ENCODE measurements around the gene PGAP1. TPM values are rescaled to one million over a fixed set of nuclear protein-coding genes. Genes with fewer than 3 reads are reported as not detected.
"Not testable (repeated sequence)": the region's sequence is repeated elsewhere in the genome, so short reads cannot be mapped to it uniquely, and the experiment has no call there.

The PGAP1 gene
- total RNA-seq, 1 experiment from 2014 or later, result 3.5 TPM

DNA sequence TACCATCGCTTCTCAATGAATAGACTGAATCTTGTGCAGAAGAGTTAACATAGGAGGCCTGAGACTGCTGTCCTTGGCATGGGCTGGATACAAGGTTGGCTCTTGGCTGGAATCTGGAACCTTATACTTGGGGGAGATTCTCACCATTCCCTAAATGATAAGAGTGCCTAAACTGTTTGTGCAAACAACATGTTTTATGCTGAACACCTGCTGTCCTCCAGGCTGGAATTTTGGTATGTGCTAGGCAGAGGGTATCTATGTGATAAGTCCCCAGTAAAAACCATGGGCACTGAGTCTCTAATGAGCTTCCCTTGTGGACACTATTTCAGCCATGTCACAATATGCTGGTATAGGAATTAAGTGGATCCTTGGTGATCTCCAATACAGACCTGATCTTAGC, 12.8 kb downstream of the PGAP1 start:
- no peak for DNase-seq
- Histone ChIP-seq H3K79me2 (ENCODE audit: low read length) (no peaks in the 10 kb centered on the region), H3K27ac (ENCODE audit: low read length) (no peak overlapping the region), H3K4me3 (ENCODE audit: low read length) (no peak overlapping the region), H3K4me2 (ENCODE audit: low read length) (no peak overlapping the region), H3K36me3 (ENCODE audit: low read depth, low read length) (peaks cover 11% of the 10 kb centered on the region), H4K20me1 (ENCODE audit: low read length) (no peaks in the 10 kb centered on the region), H3K9ac (ENCODE audit: low read length) (no peak overlapping the region), H3K9me3 (ENCODE audit: low read length) (no peaks in the 10 kb centered on the region), H3K9me2 (replicated peaks; ENCODE audit: low read length) (no peaks in the 10 kb centered on the region), H3K4me1 (ENCODE audit: insufficient read depth, low read length) (no peaks in the 10 kb centered on the region), H2AFZ (ENCODE audit: low read length) (no peak overlapping the region), H3F3A (ENCODE audit: low read length, unreplicated experiment) (no peaks in the 10 kb centered on the region), H3K27me3 (ENCODE audit: low read length) (no peaks in the 10 kb centered on the region)
- POLR2A ChIA-PET (ENCODE audit: unreplicated experiment), result no interaction called here
- no peak for ATAC-seq
- no TSS peak for BruUV-seq (replicated peaks)
- CTCF ChIA-PET, result no interaction called here
- intact Hi-C loops (cut with micrococcal nuclease), result no loop called here
- TF ChIP-seq, protein P1, sequence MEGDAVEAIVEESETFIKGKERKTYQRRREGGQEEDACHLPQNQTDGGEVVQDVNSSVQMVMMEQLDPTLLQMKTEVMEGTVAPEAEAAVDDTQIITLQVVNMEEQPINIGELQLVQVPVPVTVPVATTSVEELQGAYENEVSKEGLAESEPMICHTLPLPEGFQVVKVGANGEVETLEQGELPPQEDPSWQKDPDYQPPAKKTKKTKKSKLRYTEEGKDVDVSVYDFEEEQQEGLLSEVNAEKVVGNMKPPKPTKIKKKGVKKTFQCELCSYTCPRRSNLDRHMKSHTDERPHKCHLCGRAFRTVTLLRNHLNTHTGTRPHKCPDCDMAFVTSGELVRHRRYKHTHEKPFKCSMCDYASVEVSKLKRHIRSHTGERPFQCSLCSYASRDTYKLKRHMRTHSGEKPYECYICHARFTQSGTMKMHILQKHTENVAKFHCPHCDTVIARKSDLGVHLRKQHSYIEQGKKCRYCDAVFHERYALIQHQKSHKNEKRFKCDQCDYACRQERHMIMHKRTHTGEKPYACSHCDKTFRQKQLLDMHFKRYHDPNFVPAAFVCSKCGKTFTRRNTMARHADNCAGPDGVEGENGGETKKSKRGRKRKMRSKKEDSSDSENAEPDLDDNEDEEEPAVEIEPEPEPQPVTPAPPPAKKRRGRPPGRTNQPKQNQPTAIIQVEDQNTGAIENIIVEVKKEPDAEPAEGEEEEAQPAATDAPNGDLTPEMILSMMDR (conservative IDR thresholded peaks at IDR 0.05; ENCODE audit: low read depth, low read length), result no peak
- no peak for TF ChIP-seq EZH2phosphoT487 (IDR thresholded peaks at IDR 0.05; ENCODE audit: borderline replicate concordance, low read length)

DNA sequence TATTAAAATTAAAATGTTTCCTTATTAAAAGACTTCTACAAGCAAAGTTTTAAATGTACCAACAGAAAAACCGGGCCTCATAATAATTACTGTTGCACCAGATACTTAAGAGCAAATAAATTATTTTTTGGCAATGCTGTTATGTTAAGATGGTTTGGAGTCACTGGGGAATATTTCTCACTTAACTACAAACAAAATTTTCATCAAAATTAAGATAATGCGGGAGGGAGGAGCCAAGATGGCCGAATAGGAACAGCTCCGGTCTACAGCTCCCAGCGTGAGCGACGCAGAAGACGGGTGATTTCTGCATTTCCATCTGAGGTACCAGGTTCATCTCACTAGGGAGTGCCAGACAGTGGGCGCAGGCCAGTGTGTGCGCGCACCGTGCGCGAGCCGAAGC, 21.1 kb downstream of the PGAP1 start:
- Histone ChIP-seq H2AFZ (ENCODE audit: low read length) (peak overlapping the region; percentile 18; the same call in 1 of the 2 replicates), H3K4me3 (ENCODE audit: low read length) (peak overlapping the region; percentile 54), H3K9ac (ENCODE audit: low read length) (peak overlapping the region; percentile 12; the same call in 1 of the 2 replicates), H3K27ac (ENCODE audit: low read length) (peak overlapping the region; percentile 25), H3K4me1 (ENCODE audit: insufficient read depth, low read length) (peaks cover 31% of the 10 kb centered on the region), H3K4me2 (ENCODE audit: low read length) (peak overlapping the region; percentile 62)
- DNase-seq; H3K9me3 ChIP-seq (ENCODE audit: low read length); H3K27me3 ChIP-seq (ENCODE audit: low read length); H3K36me3 ChIP-seq (ENCODE audit: low read depth, low read length); H4K20me1 ChIP-seq (ENCODE audit: low read length); POLR2A ChIA-PET (ENCODE audit: unreplicated experiment); CTCF ChIA-PET; ATAC-seq; H3K9me2 ChIP-seq (replicated peaks; ENCODE audit: low read length); H3F3A ChIP-seq (ENCODE audit: low read length, unreplicated experiment); H3K79me2 ChIP-seq (ENCODE audit: low read length); intact Hi-C loops (cut with micrococcal nuclease): not testable (repeated sequence)
- TSS peak; percentile 59 for BruUV-seq (replicated peaks)

DNA sequence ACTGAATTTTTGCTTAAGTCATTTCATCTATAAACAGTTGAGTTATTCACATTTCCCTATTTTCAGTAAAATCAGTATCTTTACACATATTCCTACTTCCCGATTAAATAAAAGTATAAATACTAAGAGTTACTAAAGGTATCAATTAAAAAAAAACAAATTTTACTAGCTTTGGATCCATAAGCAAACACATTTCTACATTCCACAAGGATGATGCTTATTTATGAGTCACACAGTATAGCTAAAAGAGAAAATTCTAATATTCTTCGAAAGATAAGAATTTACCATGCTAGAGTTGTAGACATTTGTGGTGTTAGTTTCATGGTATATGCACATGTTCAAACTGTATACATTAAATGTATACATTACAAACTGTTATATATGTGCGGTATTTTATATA, 23.7 kb downstream of the PGAP1 start:
- ATAC-seq (peak; percentile 81), DNase-seq (peak; percentile 77)
- TF ChIP-seq EZH2phosphoT487 (IDR thresholded peaks at IDR 0.05; ENCODE audit: borderline replicate concordance, low read length), result no peak
- no peak for TF ChIP-seq EZH2 (IDR thresholded peaks at IDR 0.05; ENCODE audit: low read length, unreplicated experiment)
- TF ChIP-seq, protein P1 (conservative IDR thresholded peaks at IDR 0.05; ENCODE audit: low read depth, low read length), result no peak
- no peaks in the 10 kb centered on the region for H3K9me3 ChIP-seq (ENCODE audit: low read length)
- peak overlapping the region; percentile 65 for H3K4me2 ChIP-seq (ENCODE audit: low read length)
- no peak overlapping the region for H2AFZ ChIP-seq (ENCODE audit: low read length)
- peak overlapping the region; percentile 34; the same call in 1 of the 2 replicates for H3K4me3 ChIP-seq (ENCODE audit: low read length)
- no TSS peak for BruUV-seq (replicated peaks)
- no peaks in the 10 kb centered on the region for H3K9me2 ChIP-seq (replicated peaks; ENCODE audit: low read length)
- no peak overlapping the region for H3K9ac ChIP-seq (ENCODE audit: low read length)
- CTCF ChIA-PET, result interaction anchor here (0.6 to 1.0 kb wide), 3 partner anchors 109 to 900 kb away, joined by 3 to 5 read pairs (median 3); no protein-coding TSS in a partner anchor
- POLR2A ChIA-PET (ENCODE audit: unreplicated experiment), result no interaction called here
- no peaks in the 10 kb centered on the region for H3K36me3 ChIP-seq (ENCODE audit: low read depth, low read length)
- intact Hi-C loops (cut with micrococcal nuclease), result no loop called here
- no peaks in the 10 kb centered on the region for H3K79me2 ChIP-seq (ENCODE audit: low read length)
- H3K27me3 ChIP-seq (ENCODE audit: low read length), result no peaks in the 10 kb centered on the region
- peaks cover 31% of the 10 kb centered on the region for H3K4me1 ChIP-seq (ENCODE audit: insufficient read depth, low read length)
- H4K20me1 ChIP-seq (ENCODE audit: low read length), result no peaks in the 10 kb centered on the region
- H3K27ac ChIP-seq (ENCODE audit: low read length), result peak overlapping the region; percentile 49
- H3F3A ChIP-seq (ENCODE audit: low read length, unreplicated experiment), result peaks cover 5% of the 10 kb centered on the region

Data from PC-3 (cell line).